HG03097 (cell line): ENCODE measurements around the gene SPDYC.

ENCODE experiments used
- ATAC-seq: cut with Tn5 transposase; IDR thresholded peaks from one replicate; pipeline ENCODE4 v1.9.1; 2021; ENCODE audit not compliant: unreplicated experiment, low FRiP score

The SPDYC gene

GRCh38 chr11:65204143-65204542, 34.1 kb downstream of the SPDYC start:
- ATAC-seq: no peak

- ATAC-seq: no peak
Measured at GRCh38 chr11:65204646-65205601, 34.9 kb downstream of the SPDYC start.

GRCh38 chr11:65205602-65205967, 35.6 kb downstream of the SPDYC start:
- ATAC-seq: no peak

- no peak for ATAC-seq
Measured at GRCh38 chr11:65206441-65206841, 36.4 kb downstream of the SPDYC start.

GRCh38 chr11:65206901-65207300, 36.9 kb downstream of the SPDYC start:
- no peak for ATAC-seq

GRCh38 chr11:65207918-65208784, 38.1 kb downstream of the SPDYC start:
- no peak for ATAC-seq

- ATAC-seq: no peak
Measured at GRCh38 chr11:65208785-65209710, 39.0 kb downstream of the SPDYC start.

GRCh38 chr11:65209711-65210360, 39.8 kb downstream of the SPDYC start:
- no peak for ATAC-seq

- ATAC-seq: no peak
Measured at GRCh38 chr11:65210361-65210731, 40.3 kb downstream of the SPDYC start.

- ATAC-seq: no peak
Measured at GRCh38 chr11:65210748-65211147, 40.7 kb downstream of the SPDYC start.

- no peak for ATAC-seq
Measured at GRCh38 chr11:65211293-65212105, 41.5 kb downstream of the SPDYC start.

- ATAC-seq: no peak
Measured at GRCh38 chr11:65212226-65212801, 42.3 kb downstream of the SPDYC start.

- no peak for ATAC-seq
Measured at GRCh38 chr11:65213322-65214211, 43.5 kb downstream of the SPDYC start.

GRCh38 chr11:65214212-65214845, 44.3 kb downstream of the SPDYC start:
- ATAC-seq: no peak

GRCh38 chr11:65215441-65216076, 45.5 kb downstream of the SPDYC start:
- no peak for ATAC-seq

- no peak for ATAC-seq
Measured at GRCh38 chr11:65216830-65217229, 46.8 kb downstream of the SPDYC start.
